ENCODE data around the gene NDUFC2. TPM values are rescaled to one million over a fixed set of nuclear protein-coding genes. Genes with fewer than 3 reads are reported as not detected.

NDUFC2 gene
- total and polyA plus RNA-seq, 7 experiments from 2014 or later, result 43.4 to 189 (median 72.9) TPM

DNA sequence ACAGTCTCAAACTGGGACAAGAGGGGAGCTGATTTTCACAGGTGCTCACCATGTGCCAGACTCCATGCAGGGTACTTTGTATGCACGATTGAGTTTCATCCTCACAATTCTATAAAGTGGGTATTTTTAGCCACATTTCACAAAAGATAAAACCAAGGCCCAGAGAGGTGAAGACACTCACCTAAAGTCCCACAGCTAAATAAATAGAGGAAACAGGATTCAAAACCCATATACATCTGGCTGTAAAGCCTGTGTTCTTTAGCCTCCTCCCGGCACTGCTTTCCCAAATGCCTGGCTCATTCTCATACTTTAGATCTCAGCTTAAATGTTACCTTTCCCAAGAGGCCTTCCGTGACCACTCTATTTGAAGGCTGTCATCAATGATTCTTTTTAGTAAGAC lies 43.3 kb downstream of the NDUFC2 start:
- DNase-seq (no peak), ATAC-seq (no peak)
- no peak overlapping the region for H3K27ac ChIP-seq (ENCODE audit: low read depth, low read length)
- peaks cover 10 to 14% (median 11%) of the 10 kb centered on the region in 7 donors for H3K4me1 Mint-ChIP-seq
- POLR2A ChIA-PET, result no interaction called here
- no peak overlapping the region for H3K27ac Mint-ChIP-seq
- H3K27me3 Mint-ChIP-seq, result peaks cover 0 to 8% (median 0%) of the 10 kb centered on the region in 5 donors
- H3K4me1 ChIP-seq (ENCODE audit: control insufficient read depth in 2 of 2, insufficient read depth in 2 of 2, low read length in 2 of 2), result no peaks in the 10 kb centered on the region
- H3K9me3 Mint-ChIP-seq, result peaks cover 0 to 3% (median 0%) of the 10 kb centered on the region in 11 donors
- intact Hi-C loops (cut with micrococcal nuclease), result no loop called here
- no peaks in the 10 kb centered on the region for H3K27me3 ChIP-seq (ENCODE audit: control insufficient read depth in 2 of 2, insufficient read depth in 2 of 2, low read length in 2 of 2)
- no peaks in the 10 kb centered on the region for H3K36me3 ChIP-seq (ENCODE audit: control insufficient read depth in 2 of 3, insufficient read depth in 3 of 3, low read length in 3 of 3)
- CTCF ChIA-PET, result no interaction called here
- H3K4me3 Mint-ChIP-seq, result no peak overlapping the region
- no peak overlapping the region for H3K4me3 ChIP-seq (ENCODE audit: low read length)
- no peaks in the 10 kb centered on the region for H3K9me3 ChIP-seq (ENCODE audit: control insufficient read depth in 2 of 3, low read length in 3 of 3)
- H3K36me3 Mint-ChIP-seq, result no peaks in the 10 kb centered on the region

DNA sequence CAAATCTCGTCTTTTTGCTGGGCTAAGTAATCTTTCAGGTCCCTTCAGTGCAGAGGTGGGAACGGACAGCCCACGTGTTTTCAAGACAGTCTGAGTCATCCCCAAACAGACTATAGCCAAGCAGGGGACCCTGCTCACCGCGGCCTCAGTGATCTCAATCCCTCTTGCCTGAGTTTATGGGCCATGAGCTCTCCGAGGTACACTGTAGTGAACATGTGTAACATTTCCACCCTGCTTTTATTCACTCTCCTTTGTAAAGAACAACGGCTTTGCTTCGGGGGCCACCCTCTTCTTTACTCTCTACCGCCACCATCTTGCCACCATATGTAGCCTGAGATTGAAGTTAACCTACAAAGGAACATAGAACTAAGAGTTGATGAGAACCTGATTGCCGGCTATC lies 45.0 kb downstream of the NDUFC2 start:
- no peaks in the 10 kb centered on the region for H3K36me3 Mint-ChIP-seq
- peaks cover 0 to 8% (median 0%) of the 10 kb centered on the region in 5 donors for H3K27me3 Mint-ChIP-seq
- H3K4me1 Mint-ChIP-seq, result peaks cover 1 to 2% (median 2%) of the 10 kb centered on the region in 7 donors
- H3K27ac Mint-ChIP-seq, result no peak overlapping the region
- DNase-seq, result no peak
- no peak overlapping the region for H3K27ac ChIP-seq (ENCODE audit: low read depth, low read length)
- CTCF ChIA-PET, result interaction anchor here (1.1 kb wide), 1 partner anchor 11 kb away, joined by 3 read pairs; no protein-coding TSS in a partner anchor
- H3K27me3 ChIP-seq (ENCODE audit: control insufficient read depth in 2 of 2, insufficient read depth in 2 of 2, low read length in 2 of 2), result no peaks in the 10 kb centered on the region
- no peak overlapping the region for H3K4me3 ChIP-seq (ENCODE audit: low read length)
- no peaks in the 10 kb centered on the region for H3K9me3 ChIP-seq (ENCODE audit: control insufficient read depth in 2 of 3, low read length in 3 of 3)
- no peak for ATAC-seq
- no peaks in the 10 kb centered on the region for H3K4me1 ChIP-seq (ENCODE audit: control insufficient read depth in 2 of 2, insufficient read depth in 2 of 2, low read length in 2 of 2)
- H3K36me3 ChIP-seq (ENCODE audit: control insufficient read depth in 2 of 3, insufficient read depth in 3 of 3, low read length in 3 of 3), result no peaks in the 10 kb centered on the region
- no peak overlapping the region for H3K4me3 Mint-ChIP-seq
- peaks cover 0 to 3% (median 0%) of the 10 kb centered on the region in 11 donors for H3K9me3 Mint-ChIP-seq
- intact Hi-C loops (cut with micrococcal nuclease), result no loop called here
- POLR2A ChIA-PET, result no interaction called here

DNA sequence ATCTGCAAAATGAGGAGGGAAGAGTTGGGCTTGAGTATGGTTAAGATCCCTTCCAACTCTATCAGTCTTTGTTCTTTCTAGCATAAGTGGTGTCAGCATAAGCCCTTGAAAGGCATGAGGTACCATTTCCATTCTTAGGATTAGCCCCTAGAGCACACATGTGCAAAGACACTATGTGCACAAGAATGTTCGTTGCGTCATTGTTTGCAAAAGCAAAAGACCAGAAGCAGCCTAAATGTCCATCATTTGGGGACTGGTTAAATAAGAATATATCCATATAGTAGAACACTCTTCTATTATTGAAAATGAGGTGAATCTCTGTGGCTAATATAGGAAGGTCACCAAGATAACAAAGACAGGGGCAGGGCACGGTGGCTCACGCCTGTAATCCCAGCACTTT lies 46.6 kb downstream of the NDUFC2 start:
- H3K36me3 Mint-ChIP-seq, result no peaks in the 10 kb centered on the region
- H3K9me3 ChIP-seq (ENCODE audit: control insufficient read depth in 2 of 3, low read length in 3 of 3), result no peaks in the 10 kb centered on the region
- peaks cover 0 to 1% (median 0%) of the 10 kb centered on the region in 7 donors for H3K4me1 Mint-ChIP-seq
- peaks cover 0 to 8% (median 0%) of the 10 kb centered on the region in 5 donors for H3K27me3 Mint-ChIP-seq
- H3K27ac ChIP-seq (ENCODE audit: low read depth, low read length), result no peak overlapping the region
- DNase-seq (no peak), ATAC-seq (no peak)
- H3K27me3 ChIP-seq (ENCODE audit: control insufficient read depth in 2 of 2, insufficient read depth in 2 of 2, low read length in 2 of 2), result no peaks in the 10 kb centered on the region
- CTCF ChIA-PET, result no interaction called here
- POLR2A ChIA-PET, result interaction anchor here (0.7 kb wide), 1 partner anchor 198 kb away, joined by 5 read pairs; no protein-coding TSS in a partner anchor
- H3K9me3 Mint-ChIP-seq, result peaks cover 0 to 3% (median 0%) of the 10 kb centered on the region in 11 donors
- H3K27ac Mint-ChIP-seq, result no peak overlapping the region
- intact Hi-C loops (cut with micrococcal nuclease), result no loop called here
- no peaks in the 10 kb centered on the region for H3K36me3 ChIP-seq (ENCODE audit: control insufficient read depth in 2 of 3, insufficient read depth in 3 of 3, low read length in 3 of 3)
- no peak overlapping the region for H3K4me3 ChIP-seq (ENCODE audit: low read length)
- H3K4me3 Mint-ChIP-seq, result no peak overlapping the region
- no peaks in the 10 kb centered on the region for H3K4me1 ChIP-seq (ENCODE audit: control insufficient read depth in 2 of 2, insufficient read depth in 2 of 2, low read length in 2 of 2)

DNA sequence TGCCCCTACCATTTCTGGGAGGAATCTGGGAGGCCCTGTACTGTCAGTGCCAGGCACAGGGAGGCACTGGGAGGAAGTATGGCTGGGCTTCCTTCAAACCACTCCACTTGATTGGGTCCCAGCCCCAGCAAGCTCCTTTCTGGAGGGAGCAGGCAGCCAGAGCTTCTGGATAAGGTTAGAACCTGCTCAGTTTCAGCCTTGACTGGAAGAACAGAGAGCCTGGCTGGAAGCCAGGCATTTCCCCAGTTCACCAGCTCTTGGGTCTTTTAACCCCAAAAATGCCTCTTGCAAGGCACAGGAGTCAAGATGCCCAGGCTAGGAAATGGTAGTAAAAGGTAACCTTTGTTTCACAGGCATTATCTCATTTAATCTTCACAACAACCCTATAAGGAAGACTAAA lies 47.6 kb downstream of the NDUFC2 start:
- no peak overlapping the region for H3K27ac Mint-ChIP-seq
- Histone ChIP-seq H3K27ac (ENCODE audit: low read depth, low read length) (no peak overlapping the region), H3K27me3 (ENCODE audit: control insufficient read depth in 2 of 2, insufficient read depth in 2 of 2, low read length in 2 of 2) (no peaks in the 10 kb centered on the region), H3K36me3 (ENCODE audit: control insufficient read depth in 2 of 3, insufficient read depth in 3 of 3, low read length in 3 of 3) (no peaks in the 10 kb centered on the region), H3K4me1 (ENCODE audit: control insufficient read depth in 2 of 2, insufficient read depth in 2 of 2, low read length in 2 of 2) (no peaks in the 10 kb centered on the region), H3K4me3 (ENCODE audit: low read length) (no peak overlapping the region), H3K9me3 (ENCODE audit: control insufficient read depth in 2 of 3, low read length in 3 of 3) (no peaks in the 10 kb centered on the region)
- peaks cover 0 to 1% (median 0%) of the 10 kb centered on the region in 7 donors for H3K4me1 Mint-ChIP-seq
- ChIA-PET CTCF (no interaction called here), POLR2A (no interaction called here)
- H3K9me3 Mint-ChIP-seq, result peaks cover 0 to 3% (median 0%) of the 10 kb centered on the region in 11 donors
- H3K4me3 Mint-ChIP-seq, result no peak overlapping the region
- DNase-seq, result no peak
- no peaks in the 10 kb centered on the region for H3K36me3 Mint-ChIP-seq
- intact Hi-C loops (cut with micrococcal nuclease), result no loop called here
- no peak for ATAC-seq
- H3K27me3 Mint-ChIP-seq, result peaks cover 0 to 8% (median 0%) of the 10 kb centered on the region in 5 donors

DNA sequence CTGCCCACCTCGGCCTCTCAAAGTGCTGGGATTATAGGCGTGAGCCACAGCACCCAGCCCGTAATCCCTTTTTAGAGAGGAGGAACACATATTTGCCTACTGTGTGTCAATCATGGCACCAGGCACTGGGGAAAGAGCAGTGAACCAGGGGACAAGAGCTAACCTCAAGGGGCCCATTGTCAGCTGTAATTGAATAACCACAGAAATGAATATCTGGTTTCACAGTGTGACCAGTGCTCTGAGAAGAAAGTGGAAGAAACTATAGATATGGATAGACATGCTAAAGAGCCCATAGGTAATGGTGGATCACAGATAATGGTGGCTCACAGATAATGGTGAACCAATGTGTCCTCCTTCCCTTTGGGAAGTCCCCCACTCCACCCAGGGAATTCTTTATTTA lies 48.0 kb downstream of the NDUFC2 start:
- Mint-ChIP-seq H3K27me3 (peaks cover 0 to 8% (median 0%) of the 10 kb centered on the region in 5 donors), H3K36me3 (no peaks in the 10 kb centered on the region), H3K4me3 (no peak overlapping the region), H3K9me3 (peaks cover 0 to 3% (median 0%) of the 10 kb centered on the region in 11 donors), H3K27ac (no peak overlapping the region), H3K4me1 (peaks cover 0 to 1% (median 0%) of the 10 kb centered on the region in 7 donors)
- H3K4me3 ChIP-seq (ENCODE audit: low read length), result no peak overlapping the region
- ChIA-PET POLR2A (no interaction called here), CTCF (interaction anchor here (0.7 kb wide), 1 partner anchor 544 kb away, joined by 6 read pairs; no protein-coding TSS in a partner anchor)
- no peak overlapping the region for H3K27ac ChIP-seq (ENCODE audit: low read depth, low read length)
- H3K27me3 ChIP-seq (ENCODE audit: control insufficient read depth in 2 of 2, insufficient read depth in 2 of 2, low read length in 2 of 2), result no peaks in the 10 kb centered on the region
- no peaks in the 10 kb centered on the region for H3K4me1 ChIP-seq (ENCODE audit: control insufficient read depth in 2 of 2, insufficient read depth in 2 of 2, low read length in 2 of 2)
- intact Hi-C loops (cut with micrococcal nuclease), result no loop called here
- no peaks in the 10 kb centered on the region for H3K36me3 ChIP-seq (ENCODE audit: control insufficient read depth in 2 of 3, insufficient read depth in 3 of 3, low read length in 3 of 3)
- no peak for DNase-seq
- no peaks in the 10 kb centered on the region for H3K9me3 ChIP-seq (ENCODE audit: control insufficient read depth in 2 of 3, low read length in 3 of 3)
- ATAC-seq, result no peak

DNA sequence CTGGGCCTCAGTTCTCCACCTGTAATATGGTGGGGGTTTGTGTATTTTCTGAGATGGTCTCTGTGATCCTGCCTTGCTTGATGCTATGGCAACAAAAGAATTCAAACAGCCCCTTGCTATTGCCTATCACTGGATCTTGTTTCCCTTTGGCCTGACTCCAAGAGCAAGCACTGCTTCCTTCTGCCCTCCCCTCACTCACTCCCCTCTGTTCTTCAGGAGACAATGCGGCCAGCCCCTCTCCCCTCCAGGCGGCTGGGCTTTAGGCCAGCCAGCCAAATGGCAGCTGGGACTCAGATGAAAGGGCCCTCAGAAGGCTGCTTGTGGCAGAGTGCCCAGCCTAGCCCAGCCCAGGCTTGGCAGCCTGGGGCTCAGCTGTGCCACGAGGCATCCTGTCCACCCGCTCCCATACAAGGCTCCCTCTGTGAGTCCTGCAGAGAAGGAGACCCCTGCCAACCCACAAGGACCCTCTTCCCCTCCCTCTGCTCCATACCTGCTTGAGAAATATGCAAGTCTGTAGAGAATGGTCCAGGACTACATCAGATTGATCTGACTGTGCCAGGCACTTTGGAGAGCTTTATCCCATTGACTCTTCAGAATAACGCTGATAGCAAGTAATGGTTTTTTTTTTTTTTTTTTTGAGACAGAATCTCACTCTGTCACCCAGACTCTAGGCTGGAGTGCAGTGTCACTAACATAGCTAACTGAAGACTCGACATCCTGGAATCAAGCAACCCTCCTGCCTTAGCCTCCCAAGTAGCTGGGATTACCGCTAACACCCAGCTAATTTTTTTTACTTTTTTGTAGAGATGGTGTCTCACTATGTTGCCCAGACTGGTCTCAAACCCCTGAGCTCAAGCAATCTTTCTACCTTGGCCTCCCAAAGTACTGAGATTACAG lies 49.0 kb downstream of the NDUFC2 start:
- H3K4me3 Mint-ChIP-seq, result no peak overlapping the region
- no peak overlapping the region for H3K27ac Mint-ChIP-seq
- H3K27me3 Mint-ChIP-seq, result peaks cover 0 to 8% (median 0%) of the 10 kb centered on the region in 5 donors
- intact Hi-C loops (cut with micrococcal nuclease), result no loop called here
- ATAC-seq (no peak), DNase-seq (no peak)
- peaks cover 0 to 3% (median 0%) of the 10 kb centered on the region in 11 donors for H3K9me3 Mint-ChIP-seq
- ChIA-PET POLR2A (no interaction called here), CTCF (interaction anchor here (0.7 kb wide), 1 partner anchor 545 kb away, joined by 6 read pairs; no protein-coding TSS in a partner anchor)
- Histone ChIP-seq H3K4me1 (ENCODE audit: control insufficient read depth in 2 of 2, insufficient read depth in 2 of 2, low read length in 2 of 2) (no peaks in the 10 kb centered on the region), H3K27me3 (ENCODE audit: control insufficient read depth in 2 of 2, insufficient read depth in 2 of 2, low read length in 2 of 2) (no peaks in the 10 kb centered on the region), H3K36me3 (ENCODE audit: control insufficient read depth in 2 of 3, insufficient read depth in 3 of 3, low read length in 3 of 3) (no peaks in the 10 kb centered on the region), H3K9me3 (ENCODE audit: control insufficient read depth in 2 of 3, low read length in 3 of 3) (no peaks in the 10 kb centered on the region), H3K4me3 (ENCODE audit: low read length) (no peak overlapping the region), H3K27ac (ENCODE audit: low read depth, low read length) (no peak overlapping the region)
- H3K4me1 Mint-ChIP-seq, result peaks cover 0 to 1% (median 0%) of the 10 kb centered on the region in 7 donors
- H3K36me3 Mint-ChIP-seq, result no peaks in the 10 kb centered on the region
